ENCODE measurements around the gene ADAMTSL5. TPM values are rescaled to one million over a fixed set of nuclear protein-coding genes. Genes with fewer than 3 reads are reported as not detected.
"Not testable (repeated sequence)": the region's sequence is repeated elsewhere in the genome, so short reads cannot be mapped to it uniquely, and the experiment has no call there.

ADAMTSL5 gene
- total and polyA plus RNA-seq, 2 of the 13 experiments (the other 11 are each of a cell fraction or from before 2014, with no cell fraction given): 0.60 to 2.7 TPM

DNA sequence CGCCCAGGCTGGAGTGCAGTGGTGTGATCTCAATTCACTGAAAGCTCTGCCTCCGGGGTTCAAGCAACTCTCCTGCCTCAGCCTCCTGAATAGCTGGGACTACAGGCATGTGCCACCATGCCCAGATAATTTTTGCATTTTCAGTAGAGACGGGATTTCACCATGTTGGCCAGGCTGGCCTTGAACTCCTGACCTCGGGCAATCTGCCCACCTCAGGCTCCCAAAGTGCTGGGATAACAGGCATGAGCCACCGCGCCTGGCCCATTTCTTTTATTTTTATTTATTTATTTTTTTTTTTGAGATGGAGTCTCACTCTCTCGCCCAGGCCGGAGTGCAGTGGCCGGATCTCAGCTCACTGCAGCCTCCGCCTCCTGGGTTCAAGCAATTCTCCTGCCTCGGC, 26.9 kb upstream of the ADAMTSL5 start:
- POLR2A ChIA-PET; H3K79me2 ChIP-seq (ENCODE audit: insufficient read depth, low read length); H3K4me2 ChIP-seq (ENCODE audit: low read depth, low read length); H3K27me3 ChIP-seq (ENCODE audit: control insufficient read depth in 1 of 2, insufficient read depth in 2 of 2, low read length in 2 of 2); FAIRE-seq; H3K9me3 ChIP-seq (ENCODE audit: low read length); H4K20me1 ChIP-seq (ENCODE audit: insufficient read depth, low read length); H3K4me1 ChIP-seq (ENCODE audit: insufficient read depth, low read length); BruUV-seq (replicated peaks); in situ Hi-C loops (cut with HindIII; ENCODE audit: extremely low pct_ligation_motif_present, low pct_unique_long_range_greater_than_20kb); H3K4me3 ChIP-seq (replicated peaks in 1 of 3; ENCODE audit: insufficient read depth in 1 of 3, low read depth in 2 of 3, low read length in 3 of 3); DNase-seq (ENCODE audit: low spot score); CTCF ChIA-PET (ENCODE audit: low intra/inter-chr PET ratio, low total read pairs); H3K9ac ChIP-seq (ENCODE audit: insufficient read depth, low read depth, low read length); H3K36me3 ChIP-seq (replicated peaks in 1 of 2; ENCODE audit: control insufficient read depth in 1 of 2, insufficient read depth in 2 of 2, low read length in 2 of 2); H3K27ac ChIP-seq (ENCODE audit: extremely low read length, insufficient read depth, low read length); ATAC-seq; H2AFZ ChIP-seq (ENCODE audit: low read length); TF ChIP-seq NR2F6 (CRISPR knock-in tag; IDR thresholded peaks at IDR 0.05): not testable (repeated sequence)
- TF ChIP-seq NR2F6 (IDR thresholded peaks at IDR 0.05): peak; percentile 36
- intact Hi-C loops (cut with micrococcal nuclease; ENCODE audit: unreplicated experiment): loop anchor here (10.0 kb wide), 2 partner anchors 55 to 225 kb away; partner anchors contain the start of gene MBD3
- 75% methylated on average over 11 of the region's 11 CpGs for WGBS (ENCODE audit: low lambda C conversion rate)

DNA sequence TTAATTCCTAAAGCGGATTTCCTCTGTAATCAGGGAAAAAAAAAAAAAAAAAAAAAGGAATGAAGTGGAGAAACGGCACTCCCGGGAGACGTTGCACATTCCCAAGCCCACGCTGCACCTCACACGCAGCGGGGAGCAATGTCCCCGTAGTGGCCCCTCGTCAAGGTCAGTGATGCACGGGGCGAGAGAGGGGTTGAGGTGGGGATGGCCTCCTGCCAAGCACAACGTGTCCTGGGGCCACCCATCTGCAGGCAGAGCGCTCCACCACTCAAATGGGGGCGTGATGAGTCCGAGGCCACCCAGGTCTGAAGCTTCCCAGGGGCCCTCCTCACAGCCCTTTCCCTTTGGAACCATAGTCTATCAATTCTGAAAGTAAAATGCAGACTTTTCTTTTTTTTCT, 26.2 kb upstream of the ADAMTSL5 start:
- H3K4me2 ChIP-seq (ENCODE audit: low read depth, low read length): no peak overlapping the region; the same call in 1 of the 2 replicates
- H3K9ac ChIP-seq (ENCODE audit: insufficient read depth, low read depth, low read length): no peak overlapping the region
- 38% methylated on average over 14 of the region's 15 CpGs for WGBS (ENCODE audit: low lambda C conversion rate)
- peaks cover 8% of the 10 kb centered on the region for H3K4me1 ChIP-seq (ENCODE audit: insufficient read depth, low read length)
- no TSS peak for BruUV-seq (replicated peaks)
- no peak overlapping the region for H3K27ac ChIP-seq (ENCODE audit: extremely low read length, insufficient read depth, low read length)
- no peak overlapping the region; a peak in 1 of 6 replicates for H3K4me3 ChIP-seq (replicated peaks in 1 of 3; ENCODE audit: insufficient read depth in 1 of 3, low read depth in 2 of 3, low read length in 3 of 3)
- ChIA-PET CTCF (ENCODE audit: low intra/inter-chr PET ratio, low total read pairs) (no interaction called here), POLR2A (no interaction called here)
- in situ Hi-C loops (cut with HindIII; ENCODE audit: extremely low pct_ligation_motif_present, low pct_unique_long_range_greater_than_20kb): no loop called here
- H2AFZ ChIP-seq (ENCODE audit: low read length): no peak overlapping the region
- no peaks in the 10 kb centered on the region for H4K20me1 ChIP-seq (ENCODE audit: insufficient read depth, low read length)
- intact Hi-C loops (cut with micrococcal nuclease; ENCODE audit: unreplicated experiment): no loop called here
- no peaks in the 10 kb centered on the region for H3K36me3 ChIP-seq (replicated peaks in 1 of 2; ENCODE audit: control insufficient read depth in 1 of 2, insufficient read depth in 2 of 2, low read length in 2 of 2)
- no peak for FAIRE-seq
- no peaks in the 10 kb centered on the region for H3K79me2 ChIP-seq (ENCODE audit: insufficient read depth, low read length)
- ATAC-seq: no peak
- DNase-seq (ENCODE audit: low spot score): no peak
- no peaks in the 10 kb centered on the region for H3K9me3 ChIP-seq (ENCODE audit: low read length)
- H3K27me3 ChIP-seq (ENCODE audit: control insufficient read depth in 1 of 2, insufficient read depth in 2 of 2, low read length in 2 of 2): no peaks in the 10 kb centered on the region; a peak in 1 of 5 replicates
- no peak for TF ChIP-seq TBX2 (CRISPR knock-in tag; IDR thresholded peaks at IDR 0.05; ENCODE audit: borderline replicate concordance)
- TF ChIP-seq SUZ12 (IDR thresholded peaks at IDR 0.05; ENCODE audit: low read depth, low read length): no peak
- TF ChIP-seq PLRG1 (conservative IDR thresholded peaks at IDR 0.05): no peak
- TF ChIP-seq ZKSCAN5 (CRISPR knock-in tag; IDR thresholded peaks at IDR 0.05): no peak
- TF ChIP-seq, protein P1, sequence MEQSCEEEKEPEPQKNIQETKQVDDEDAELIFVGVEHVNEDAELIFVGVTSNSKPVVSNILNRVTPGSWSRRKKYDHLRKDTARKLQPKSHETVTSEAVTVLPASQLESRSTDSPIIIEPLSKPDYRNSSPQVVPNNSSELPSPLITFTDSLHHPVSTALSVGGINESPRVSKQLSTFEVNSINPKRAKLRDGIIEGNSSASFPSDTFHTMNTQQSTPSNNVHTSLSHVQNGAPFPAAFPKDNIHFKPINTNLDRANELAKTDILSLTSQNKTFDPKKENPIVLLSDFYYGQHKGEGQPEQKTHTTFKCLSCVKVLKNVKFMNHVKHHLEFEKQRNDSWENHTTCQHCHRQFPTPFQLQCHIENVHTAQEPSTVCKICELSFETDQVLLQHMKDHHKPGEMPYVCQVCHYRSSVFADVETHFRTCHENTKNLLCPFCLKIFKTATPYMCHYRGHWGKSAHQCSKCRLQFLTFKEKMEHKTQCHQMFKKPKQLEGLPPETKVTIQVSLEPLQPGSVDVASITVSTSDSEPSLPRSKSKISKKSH (CRISPR knock-in tag; IDR thresholded peaks at IDR 0.05; ENCODE audit: borderline replicate concordance): no peak
- TF ChIP-seq SNRNP70 (IDR thresholded peaks at IDR 0.05; ENCODE audit: low read depth, low read length): no peak
- TF ChIP-seq ZFX (CRISPR knock-in tag; IDR thresholded peaks at IDR 0.05; ENCODE audit: low read depth): no peak
- no peak for TF ChIP-seq DMAP1 (CRISPR knock-in tag; IDR thresholded peaks at IDR 0.05)
- TF ChIP-seq, protein P2, sequence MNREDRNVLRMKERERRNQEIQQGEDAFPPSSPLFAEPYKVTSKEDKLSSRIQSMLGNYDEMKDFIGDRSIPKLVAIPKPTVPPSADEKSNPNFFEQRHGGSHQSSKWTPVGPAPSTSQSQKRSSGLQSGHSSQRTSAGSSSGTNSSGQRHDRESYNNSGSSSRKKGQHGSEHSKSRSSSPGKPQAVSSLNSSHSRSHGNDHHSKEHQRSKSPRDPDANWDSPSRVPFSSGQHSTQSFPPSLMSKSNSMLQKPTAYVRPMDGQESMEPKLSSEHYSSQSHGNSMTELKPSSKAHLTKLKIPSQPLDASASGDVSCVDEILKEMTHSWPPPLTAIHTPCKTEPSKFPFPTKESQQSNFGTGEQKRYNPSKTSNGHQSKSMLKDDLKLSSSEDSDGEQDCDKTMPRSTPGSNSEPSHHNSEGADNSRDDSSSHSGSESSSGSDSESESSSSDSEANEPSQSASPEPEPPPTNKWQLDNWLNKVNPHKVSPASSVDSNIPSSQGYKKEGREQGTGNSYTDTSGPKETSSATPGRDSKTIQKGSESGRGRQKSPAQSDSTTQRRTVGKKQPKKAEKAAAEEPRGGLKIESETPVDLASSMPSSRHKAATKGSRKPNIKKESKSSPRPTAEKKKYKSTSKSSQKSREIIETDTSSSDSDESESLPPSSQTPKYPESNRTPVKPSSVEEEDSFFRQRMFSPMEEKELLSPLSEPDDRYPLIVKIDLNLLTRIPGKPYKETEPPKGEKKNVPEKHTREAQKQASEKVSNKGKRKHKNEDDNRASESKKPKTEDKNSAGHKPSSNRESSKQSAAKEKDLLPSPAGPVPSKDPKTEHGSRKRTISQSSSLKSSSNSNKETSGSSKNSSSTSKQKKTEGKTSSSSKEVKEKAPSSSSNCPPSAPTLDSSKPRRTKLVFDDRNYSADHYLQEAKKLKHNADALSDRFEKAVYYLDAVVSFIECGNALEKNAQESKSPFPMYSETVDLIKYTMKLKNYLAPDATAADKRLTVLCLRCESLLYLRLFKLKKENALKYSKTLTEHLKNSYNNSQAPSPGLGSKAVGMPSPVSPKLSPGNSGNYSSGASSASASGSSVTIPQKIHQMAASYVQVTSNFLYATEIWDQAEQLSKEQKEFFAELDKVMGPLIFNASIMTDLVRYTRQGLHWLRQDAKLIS (CRISPR knock-in tag; IDR thresholded peaks at IDR 0.05): no peak

All from HepG2 (cell line).